Hepatocyte (in vitro differentiated cells): ENCODE data around the gene FTMT.

Experiments
- EZH2 ChIP-seq: fragments of 200-600 bp; sonication (generic); IDR thresholded peaks from 2 replicates; pipeline ENCODE4 v1.6.1; 2016; ENCODE audit warnings: antibody characterized with exemption, mild to moderate bottlenecking, borderline replicate concordance
- EZH2phosphoT487 ChIP-seq: fragments of 200-600 bp; sonication (generic); IDR thresholded peaks from one replicate; pipeline ENCODE4 v1.6.1; 2018; ENCODE audit warnings: antibody characterized with exemption, mild to moderate bottlenecking, low read depth, moderate library complexity; ENCODE audit not compliant: unreplicated experiment, severe bottlenecking
- TF ChIP-seq, protein P1 (sequence below): fragments of 200-600 bp; sonication (generic); IDR thresholded peaks from 2 replicates; pipeline ENCODE4 v1.5.1; 2016; ENCODE audit warnings: antibody characterized with exemption, mild to moderate bottlenecking; ENCODE audit not compliant: poor library complexity

DNA sequence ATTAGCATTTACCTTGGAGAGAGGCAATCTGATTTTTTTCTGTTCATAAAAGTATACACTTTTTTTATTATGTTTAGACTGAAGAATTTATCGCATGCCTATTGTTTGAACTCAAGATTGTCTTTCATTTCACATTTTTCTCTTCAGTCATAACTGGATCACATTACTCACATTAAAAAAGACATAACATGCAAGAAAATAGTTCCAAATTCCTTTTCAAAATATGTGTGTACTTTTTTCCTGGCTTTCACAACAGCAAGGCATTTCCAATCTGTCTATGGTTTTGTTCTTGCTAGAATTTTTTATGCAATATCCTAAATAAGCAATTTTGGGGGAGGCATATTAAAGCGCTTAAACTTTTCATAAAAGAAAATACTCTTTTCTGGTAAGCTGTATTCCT lies 21.2 kb downstream of the FTMT start:
- TF ChIP-seq, protein P1, sequence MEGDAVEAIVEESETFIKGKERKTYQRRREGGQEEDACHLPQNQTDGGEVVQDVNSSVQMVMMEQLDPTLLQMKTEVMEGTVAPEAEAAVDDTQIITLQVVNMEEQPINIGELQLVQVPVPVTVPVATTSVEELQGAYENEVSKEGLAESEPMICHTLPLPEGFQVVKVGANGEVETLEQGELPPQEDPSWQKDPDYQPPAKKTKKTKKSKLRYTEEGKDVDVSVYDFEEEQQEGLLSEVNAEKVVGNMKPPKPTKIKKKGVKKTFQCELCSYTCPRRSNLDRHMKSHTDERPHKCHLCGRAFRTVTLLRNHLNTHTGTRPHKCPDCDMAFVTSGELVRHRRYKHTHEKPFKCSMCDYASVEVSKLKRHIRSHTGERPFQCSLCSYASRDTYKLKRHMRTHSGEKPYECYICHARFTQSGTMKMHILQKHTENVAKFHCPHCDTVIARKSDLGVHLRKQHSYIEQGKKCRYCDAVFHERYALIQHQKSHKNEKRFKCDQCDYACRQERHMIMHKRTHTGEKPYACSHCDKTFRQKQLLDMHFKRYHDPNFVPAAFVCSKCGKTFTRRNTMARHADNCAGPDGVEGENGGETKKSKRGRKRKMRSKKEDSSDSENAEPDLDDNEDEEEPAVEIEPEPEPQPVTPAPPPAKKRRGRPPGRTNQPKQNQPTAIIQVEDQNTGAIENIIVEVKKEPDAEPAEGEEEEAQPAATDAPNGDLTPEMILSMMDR = no peak
- TF ChIP-seq EZH2 (no peak), EZH2phosphoT487 (no peak)
